ENCODE results near the gene IRF2BP1. TPM values are rescaled to one million over a fixed set of nuclear protein-coding genes. Genes with fewer than 3 reads are reported as not detected.

IRF2BP1 gene
- total and polyA plus RNA-seq, 2 of the 13 experiments (the other 11 are each of a cell fraction or from before 2014, with no cell fraction given) = 4.3 to 14.3 TPM

DNA sequence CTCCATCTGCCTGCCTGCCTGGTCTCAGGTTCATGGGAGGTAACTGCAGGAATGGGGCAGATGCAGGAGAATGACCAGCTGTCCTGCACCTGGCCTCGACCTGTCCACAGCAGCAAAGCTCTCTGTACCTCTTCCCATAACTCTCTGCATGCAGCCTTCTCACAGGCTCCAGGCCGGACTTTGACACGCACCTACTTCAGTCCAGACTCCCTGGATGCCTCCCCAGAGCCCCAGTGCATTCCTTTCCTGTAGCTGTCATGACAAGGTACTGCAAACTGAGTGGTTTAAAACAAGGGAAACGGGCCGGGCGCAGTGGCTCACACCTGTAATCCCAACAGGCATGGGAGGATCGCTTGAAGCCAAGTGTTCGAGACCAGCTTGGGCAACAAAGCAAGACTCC lies 25.4 kb upstream of the IRF2BP1 start (continued):
- TF ChIP-seq HHEX (CRISPR knock-in tag; IDR thresholded peaks at IDR 0.05) (no peak), KDM5B (CRISPR knock-in tag; IDR thresholded peaks at IDR 0.05; ENCODE audit: borderline replicate concordance) (peak; percentile 43; the same call in 1 of the 2 replicates), SOX6 (IDR thresholded peaks at IDR 0.05) (no peak), SOX6 (CRISPR knock-in tag; IDR thresholded peaks at IDR 0.05) (no peak), TEAD3 (CRISPR knock-in tag; optimal IDR thresholded peaks at IDR 0.05; ENCODE audit: borderline replicate concordance) (peak; percentile 83), NFE2L1 (CRISPR knock-in tag; IDR thresholded peaks at IDR 0.05; ENCODE audit: borderline replicate concordance) (no peak), STAT5B (CRISPR knock-in tag; IDR thresholded peaks at IDR 0.05) (no peak), ZNF121 (CRISPR knock-in tag; IDR thresholded peaks at IDR 0.05) (no peak), HDAC1 (CRISPR knock-in tag; IDR thresholded peaks at IDR 0.05) (peak; percentile 54; the same call in 1 of the 2 replicates), ZNF12 (CRISPR knock-in tag; IDR thresholded peaks at IDR 0.05) (no peak), ZNF563 (CRISPR knock-in tag; IDR thresholded peaks at IDR 0.05) (no peak), THAP11 (CRISPR knock-in tag; IDR thresholded peaks at IDR 0.05) (0 out of 2 replicates have a peak, but pooled peaks have one; percentile 21), NR2F6 (IDR thresholded peaks at IDR 0.05) (no peak), NR2F6 (CRISPR knock-in tag; IDR thresholded peaks at IDR 0.05) (0 out of 2 replicates have a peak, but pooled peaks have one; percentile 9), ZNF234 (CRISPR knock-in tag; conservative IDR thresholded peaks at IDR 0.05) (no peak), ZNF605 (CRISPR knock-in tag; IDR thresholded peaks at IDR 0.05) (no peak), ZNF260 (CRISPR knock-in tag; IDR thresholded peaks at IDR 0.05; ENCODE audit: borderline replicate concordance, low read depth) (no peak), NKX3-1 (CRISPR knock-in tag; IDR thresholded peaks at IDR 0.05) (no peak), PAF1 (CRISPR knock-in tag; IDR thresholded peaks at IDR 0.05) (no peak), SP4 (CRISPR knock-in tag; IDR thresholded peaks at IDR 0.05) (0 out of 2 replicates have a peak, but pooled peaks have one; percentile 18), NFKBIZ (CRISPR knock-in tag; IDR thresholded peaks at IDR 0.05) (no peak), ZNF562 (CRISPR knock-in tag; IDR thresholded peaks at IDR 0.05; ENCODE audit: borderline replicate concordance) (no peak), ZNF451 (CRISPR knock-in tag; IDR thresholded peaks at IDR 0.05) (no peak), CBX5 (CRISPR knock-in tag; IDR thresholded peaks at IDR 0.05; ENCODE audit: borderline replicate concordance) (no peak), ZNF614 (CRISPR knock-in tag; IDR thresholded peaks at IDR 0.05; ENCODE audit: borderline replicate concordance) (no peak; the same call in 1 of the 2 replicates), ZNF329 (CRISPR knock-in tag; IDR thresholded peaks at IDR 0.05; ENCODE audit: low read depth) (no peak)
- TF ChIP-seq, protein P1, sequence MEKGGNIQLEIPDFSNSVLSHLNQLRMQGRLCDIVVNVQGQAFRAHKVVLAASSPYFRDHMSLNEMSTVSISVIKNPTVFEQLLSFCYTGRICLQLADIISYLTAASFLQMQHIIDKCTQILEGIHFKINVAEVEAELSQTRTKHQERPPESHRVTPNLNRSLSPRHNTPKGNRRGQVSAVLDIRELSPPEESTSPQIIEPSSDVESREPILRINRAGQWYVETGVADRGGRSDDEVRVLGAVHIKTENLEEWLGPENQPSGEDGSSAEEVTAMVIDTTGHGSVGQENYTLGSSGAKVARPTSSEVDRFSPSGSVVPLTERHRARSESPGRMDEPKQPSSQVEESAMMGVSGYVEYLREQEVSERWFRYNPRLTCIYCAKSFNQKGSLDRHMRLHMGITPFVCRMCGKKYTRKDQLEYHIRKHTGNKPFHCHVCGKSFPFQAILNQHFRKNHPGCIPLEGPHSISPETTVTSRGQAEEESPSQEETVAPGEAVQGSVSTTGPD (CRISPR knock-in tag; IDR thresholded peaks at IDR 0.05) = no peak
- TF ChIP-seq, protein P2, sequence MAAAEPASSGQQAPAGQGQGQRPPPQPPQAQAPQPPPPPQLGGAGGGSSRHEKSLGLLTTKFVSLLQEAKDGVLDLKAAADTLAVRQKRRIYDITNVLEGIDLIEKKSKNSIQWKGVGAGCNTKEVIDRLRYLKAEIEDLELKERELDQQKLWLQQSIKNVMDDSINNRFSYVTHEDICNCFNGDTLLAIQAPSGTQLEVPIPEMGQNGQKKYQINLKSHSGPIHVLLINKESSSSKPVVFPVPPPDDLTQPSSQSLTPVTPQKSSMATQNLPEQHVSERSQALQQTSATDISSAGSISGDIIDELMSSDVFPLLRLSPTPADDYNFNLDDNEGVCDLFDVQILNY (CRISPR knock-in tag; conservative IDR thresholded peaks at IDR 0.05) = no peak
- TF ChIP-seq, protein P3, sequence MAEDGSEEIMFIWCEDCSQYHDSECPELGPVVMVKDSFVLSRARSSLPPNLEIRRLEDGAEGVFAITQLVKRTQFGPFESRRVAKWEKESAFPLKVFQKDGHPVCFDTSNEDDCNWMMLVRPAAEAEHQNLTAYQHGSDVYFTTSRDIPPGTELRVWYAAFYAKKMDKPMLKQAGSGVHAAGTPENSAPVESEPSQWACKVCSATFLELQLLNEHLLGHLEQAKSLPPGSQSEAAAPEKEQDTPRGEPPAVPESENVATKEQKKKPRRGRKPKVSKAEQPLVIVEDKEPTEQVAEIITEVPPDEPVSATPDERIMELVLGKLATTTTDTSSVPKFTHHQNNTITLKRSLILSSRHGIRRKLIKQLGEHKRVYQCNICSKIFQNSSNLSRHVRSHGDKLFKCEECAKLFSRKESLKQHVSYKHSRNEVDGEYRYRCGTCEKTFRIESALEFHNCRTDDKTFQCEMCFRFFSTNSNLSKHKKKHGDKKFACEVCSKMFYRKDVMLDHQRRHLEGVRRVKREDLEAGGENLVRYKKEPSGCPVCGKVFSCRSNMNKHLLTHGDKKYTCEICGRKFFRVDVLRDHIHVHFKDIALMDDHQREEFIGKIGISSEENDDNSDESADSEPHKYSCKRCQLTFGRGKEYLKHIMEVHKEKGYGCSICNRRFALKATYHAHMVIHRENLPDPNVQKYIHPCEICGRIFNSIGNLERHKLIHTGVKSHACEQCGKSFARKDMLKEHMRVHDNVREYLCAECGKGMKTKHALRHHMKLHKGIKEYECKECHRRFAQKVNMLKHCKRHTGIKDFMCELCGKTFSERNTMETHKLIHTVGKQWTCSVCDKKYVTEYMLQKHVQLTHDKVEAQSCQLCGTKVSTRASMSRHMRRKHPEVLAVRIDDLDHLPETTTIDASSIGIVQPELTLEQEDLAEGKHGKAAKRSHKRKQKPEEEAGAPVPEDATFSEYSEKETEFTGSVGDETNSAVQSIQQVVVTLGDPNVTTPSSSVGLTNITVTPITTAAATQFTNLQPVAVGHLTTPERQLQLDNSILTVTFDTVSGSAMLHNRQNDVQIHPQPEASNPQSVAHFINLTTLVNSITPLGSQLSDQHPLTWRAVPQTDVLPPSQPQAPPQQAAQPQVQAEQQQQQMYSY (CRISPR knock-in tag; IDR thresholded peaks at IDR 0.05) = peak; percentile 95

Measured in HepG2 (cell line).